HCT116 (cell line): ENCODE results near the gene GABBR2. TPM values are rescaled to one million over a fixed set of nuclear protein-coding genes. Genes with fewer than 3 reads are reported as not detected.

Experiments used
- ATAC-seq: fragments of 200-7000 bp; cut with Tn5 transposase; 2 replicates; pipeline ENCODE4 v1.9.1; 2020; ENCODE audit warnings: mild to moderate bottlenecking, moderate library complexity
- BruUV-seq: library from RNA; stranded (reverse); fragments of 400-500 nt; replicated peaks from 2 replicates; lab custom pipeline; 2021; lab: Mats Ljungman, UMichigan
- CTCF ChIA-PET: fragments of 300-600 bp; sonication (Branson Sonifier 250); formaldehyde crosslinking; loops from one replicate; lab custom pipeline; 2021; ENCODE audit warnings: antibody characterized with exemption; lab: Charles Lee
- POLR2A ChIA-PET: fragments of 300-600, 350-600 bp; sonication (Branson Sonifier 250); formaldehyde crosslinking; loops from one replicate; lab custom pipeline; 2021; ENCODE audit warnings: antibody characterized with exemption; lab: Charles Lee
- RAD21 ChIA-PET, 2 experiments: fragments of 300-600 bp; sonication (Branson Sonifier 250); formaldehyde crosslinking; loops; one replicate each; lab custom pipeline; 2023; ENCODE audit warnings: low total read pairs in 2 of 2; ENCODE audit not compliant: uncharacterized antibody in 2 of 2, unreplicated experiment in 2 of 2, low non-redundant PET in 1 of 2; lab: Charles Lee
- DNase-seq: peaks from one replicate; pipeline ENCODE4 v3.0.0-alpha.2; 2010; ENCODE audit warnings: low read depth, low spot score
- H2AFZ ChIP-seq: fragments of 200-600 bp; shearing (Covaris generic), sonication (generic); 2 replicates; pipeline ENCODE4 v1.6.1; 2017; ENCODE audit warnings: low read depth, mixed run types, mixed read lengths, antibody characterized with exemption, low read length; ENCODE audit not compliant: poor library complexity, severe bottlenecking
- H3K27ac ChIP-seq: 2 replicates; pipeline ENCODE4 v1.5.1; 2012; ENCODE audit warnings: low read depth, low read length
- H3K27me3 ChIP-seq: fragments of 200-600 bp; sonication (generic); 2 replicates; pipeline ENCODE4 v1.6.1; 2016; ENCODE audit warnings: mixed run types, low read length, mixed read lengths; ENCODE audit not compliant: insufficient read depth
- H3K36me3 ChIP-seq, 2 experiments: fragments of 200-500 bp in 1 of 2; fragments of 200-600 bp in 1 of 2; sonication (Bioruptor generic) in 1 of 2; sonication (generic) in 1 of 2; 2 replicates each; pipeline versions ENCODE4 v1.5.1 to v1.6.1; 2014 to 2016; ENCODE audit warnings: low read length in 2 of 2, inconsistent platforms in 1 of 2, mixed read lengths in 1 of 2, mixed run types in 1 of 2; ENCODE audit not compliant: insufficient read depth in 2 of 2, control insufficient read depth in 1 of 2
- H3K4me1 ChIP-seq, 2 experiments: fragments of 200-600 bp in 1 of 2; sonication (generic) in 1 of 2; 2 replicates each; pipeline versions ENCODE4 v1.5.1 to v1.6.1; 2012 to 2017; ENCODE audit warnings: low read length in 2 of 2, inconsistent platforms in 1 of 2, mild to moderate bottlenecking in 1 of 2, mixed read lengths in 1 of 2, mixed run types in 1 of 2, moderate library complexity in 1 of 2; ENCODE audit not compliant: insufficient read depth in 2 of 2, control insufficient read depth in 1 of 2
- H3K4me2 ChIP-seq: fragments of 200-600 bp; sonication (generic); 2 replicates; pipeline ENCODE4 v1.6.1; 2017; ENCODE audit warnings: mixed run types, low read length, mixed read lengths
- H3K4me3 ChIP-seq, 2 experiments: fragments of 200-600 bp in 1 of 2; sonication (generic) in 1 of 2; replicated peaks in 1 of 2; 2 replicates each; pipeline ENCODE4 v1.5.1; 2011 to 2016; ENCODE audit warnings: low read length in 2 of 2, control low read depth in 1 of 2, low read depth in 1 of 2, mild to moderate bottlenecking in 1 of 2, mixed read lengths in 1 of 2, mixed run types in 1 of 2
- H3K79me2 ChIP-seq: fragments of 200-600 bp; sonication (generic); 2 replicates; pipeline ENCODE4 v1.6.1; 2017; ENCODE audit warnings: mild to moderate bottlenecking, mixed run types, low read length, moderate library complexity, mixed read lengths; ENCODE audit not compliant: insufficient read depth
- H3K9ac ChIP-seq: fragments of 200-600 bp; sonication (generic); 2 replicates; pipeline ENCODE4 v1.6.1; 2016; ENCODE audit warnings: low read length, mixed read lengths
- H3K9me2 ChIP-seq: fragments of 200-600 bp; sonication (generic), shearing (Covaris generic); 2 replicates; pipeline ENCODE4 v1.6.1; 2017; ENCODE audit warnings: mixed run types, mild to moderate bottlenecking, moderate library complexity; ENCODE audit not compliant: insufficient read depth
- H3K9me3 ChIP-seq, 2 experiments: fragments of 200-500 bp in 1 of 2; fragments of 200-600 bp in 1 of 2; sonication (Bioruptor generic) in 1 of 2; sonication (generic) in 1 of 2; 2 replicates each; pipeline ENCODE4 v1.6.1; 2014 to 2017; ENCODE audit warnings: low read length in 2 of 2, mixed read lengths in 2 of 2, inconsistent platforms in 1 of 2, low read depth in 1 of 2, mild to moderate bottlenecking in 1 of 2, mixed run types in 1 of 2, moderate library complexity in 1 of 2; ENCODE audit not compliant: control insufficient read depth in 1 of 2, insufficient read depth in 1 of 2
- H4K20me1 ChIP-seq: fragments of 200-600 bp; sonication (generic), shearing (Covaris generic); 2 replicates; pipeline ENCODE4 v1.6.1; 2017; ENCODE audit warnings: mixed run types, mild to moderate bottlenecking, moderate library complexity; ENCODE audit not compliant: insufficient read depth
- CBX3 ChIP-seq: IDR thresholded peaks from 2 replicates; pipeline ENCODE4 v1.6.1; 2012; ENCODE audit warnings: low read depth
- CEBPB ChIP-seq: IDR thresholded peaks from 2 replicates; pipeline ENCODE4 v1.6.1; 2012; ENCODE audit warnings: low read depth
- CTCF ChIP-seq, 3 experiments: fragments of 200-600 bp in 1 of 3; sonication (generic) in 1 of 3; IDR thresholded peaks in 2 of 3; conservative IDR thresholded peaks in 1 of 3; 2 replicates each; pipeline ENCODE4 v1.5.1; 2012 to 2017; ENCODE audit warnings: low read depth in 2 of 3, low read length in 2 of 3, antibody characterized with exemption in 1 of 3, borderline replicate concordance in 1 of 3, control low read depth in 1 of 3, mild to moderate bottlenecking in 1 of 3, mixed read lengths in 1 of 3, mixed run types in 1 of 3, moderate library complexity in 1 of 3; ENCODE audit not compliant: insufficient read depth in 1 of 3
- ELF1 ChIP-seq: IDR thresholded peaks from 2 replicates; pipeline ENCODE4 v1.6.1; 2012; ENCODE audit warnings: low read depth, borderline replicate concordance
- EZH2 ChIP-seq: fragments of 200-600 bp; sonication (generic); IDR thresholded peaks from 2 replicates; pipeline ENCODE4 v1.6.1; 2017; ENCODE audit warnings: antibody characterized with exemption, mixed run types
- EZH2phosphoT487 ChIP-seq: fragments of 200-600 bp; IDR thresholded peaks from 2 replicates; pipeline ENCODE4 v1.6.1; 2018; ENCODE audit warnings: antibody characterized with exemption, borderline replicate concordance
- POLR2A ChIP-seq: IDR thresholded peaks from 2 replicates; pipeline ENCODE4 v1.7.0; 2011; ENCODE audit warnings: borderline replicate concordance; ENCODE audit not compliant: insufficient read depth, insufficient read length; ENCODE audit errors: extremely low read depth
- POLR2AphosphoS5 ChIP-seq: IDR thresholded peaks from 2 replicates; pipeline ENCODE4 v1.6.1; 2011; ENCODE audit warnings: mild to moderate bottlenecking, low read depth, low read length, moderate library complexity
- RAD21 ChIP-seq: IDR thresholded peaks from 2 replicates; pipeline ENCODE4 v1.6.1; 2012; ENCODE audit warnings: low read depth, mild to moderate bottlenecking
- REST ChIP-seq: IDR thresholded peaks from 2 replicates; pipeline ENCODE4 v1.6.1; 2012; ENCODE audit warnings: low read depth
- SIN3A ChIP-seq: IDR thresholded peaks from 2 replicates; pipeline ENCODE4 v1.6.1; 2012; ENCODE audit warnings: low read depth
- SP1 ChIP-seq: IDR thresholded peaks from 2 replicates; pipeline ENCODE4 v1.6.1; 2012; ENCODE audit warnings: low read depth
- SRF ChIP-seq: IDR thresholded peaks from 2 replicates; pipeline ENCODE4 v1.6.1; 2012; ENCODE audit warnings: low read depth
- TCF7L2 ChIP-seq: IDR thresholded peaks from 2 replicates; pipeline ENCODE4 v1.7.0; 2011; ENCODE audit warnings: borderline replicate concordance, inconsistent platforms; ENCODE audit not compliant: insufficient read depth, insufficient read length; ENCODE audit errors: extremely low read depth
- YY1 ChIP-seq: IDR thresholded peaks from 2 replicates; pipeline ENCODE4 v1.6.1; 2011; ENCODE audit warnings: low read length, low read depth, moderate library complexity, mild to moderate bottlenecking; ENCODE audit not compliant: insufficient replicate concordance; ENCODE audit errors: extremely low read depth
- ZFX ChIP-seq: fragments of 450-650 bp; IDR thresholded peaks from 2 replicates; pipeline ENCODE4 v1.6.1; 2017
- ZNF274 ChIP-seq: fragments of 200-500 bp; sonication (Bioruptor generic); IDR thresholded peaks from 2 replicates; pipeline ENCODE4 v1.6.1; 2014; ENCODE audit warnings: mild to moderate bottlenecking, low read depth, low read length, inconsistent platforms
- intact Hi-C: fragments of 100-400 bp; cut with micrococcal nuclease; formaldehyde crosslinking; loops from 2 replicates; pipeline ENCODE4 v1.10.0; 2022
- total RNA-seq: library from RNA; stranded (reverse); gene quantifications from one replicate; pipeline ENCODE4 v1.2.1, GENCODE V29; 2021; ENCODE audit not compliant: unreplicated experiment
- TF ChIP-seq, protein P1 (sequence below): IDR thresholded peaks from 2 replicates; pipeline ENCODE4 v1.6.1; 2012
- TF ChIP-seq, protein P2 (sequence below): IDR thresholded peaks from 2 replicates; pipeline ENCODE4 v1.6.1; 2011; ENCODE audit warnings: mild to moderate bottlenecking, low read length, moderate library complexity; ENCODE audit not compliant: insufficient replicate concordance; ENCODE audit errors: extremely low read depth

Gene GABBR2
- total RNA-seq, 1 experiment from 2014 or later, result 0.15 TPM

GRCh38 chr9:98381311-98382103, 327.2 kb downstream of the GABBR2 start:
- ChIA-PET CTCF (no interaction called here), RAD21 (no interaction called here), POLR2A (no interaction called here)
- no peak for DNase-seq
- no peaks in the 10 kb centered on the region for H3K9me3 ChIP-seq
- H3K9ac ChIP-seq, result no peak overlapping the region
- intact Hi-C loops, result no loop called here
- H3K27ac ChIP-seq, result no peak overlapping the region
- no peak overlapping the region for H2AFZ ChIP-seq
- H3K27me3 ChIP-seq, result no peaks in the 10 kb centered on the region
- no peaks in the 10 kb centered on the region for H3K36me3 ChIP-seq
- BruUV-seq, result no TSS peak
- no peaks in the 10 kb centered on the region for H4K20me1 ChIP-seq
- TF ChIP-seq CEBPB (no peak), YY1 (no peak), SRF (no peak), POLR2AphosphoS5 (no peak), EZH2 (no peak), EZH2phosphoT487 (no peak), SP1 (no peak), CTCF (IDR thresholded peaks at IDR 0.05 in 2 of 3, conservative IDR thresholded peaks at IDR 0.05 in 1 of 3; ENCODE audit: borderline replicate concordance in 1 of 3, insufficient read depth in 1 of 3, low read depth in 2 of 3, low read length in 2 of 3) (no peak), ZFX (no peak), RAD21 (no peak), TCF7L2 (no peak), POLR2A (no peak), CBX3 (no peak), ZNF274 (no peak), ELF1 (no peak), REST (no peak), SIN3A (no peak)
- TF ChIP-seq, protein P1, sequence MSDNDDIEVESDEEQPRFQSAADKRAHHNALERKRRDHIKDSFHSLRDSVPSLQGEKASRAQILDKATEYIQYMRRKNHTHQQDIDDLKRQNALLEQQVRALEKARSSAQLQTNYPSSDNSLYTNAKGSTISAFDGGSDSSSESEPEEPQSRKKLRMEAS, result no peak
- TF ChIP-seq, protein P2, sequence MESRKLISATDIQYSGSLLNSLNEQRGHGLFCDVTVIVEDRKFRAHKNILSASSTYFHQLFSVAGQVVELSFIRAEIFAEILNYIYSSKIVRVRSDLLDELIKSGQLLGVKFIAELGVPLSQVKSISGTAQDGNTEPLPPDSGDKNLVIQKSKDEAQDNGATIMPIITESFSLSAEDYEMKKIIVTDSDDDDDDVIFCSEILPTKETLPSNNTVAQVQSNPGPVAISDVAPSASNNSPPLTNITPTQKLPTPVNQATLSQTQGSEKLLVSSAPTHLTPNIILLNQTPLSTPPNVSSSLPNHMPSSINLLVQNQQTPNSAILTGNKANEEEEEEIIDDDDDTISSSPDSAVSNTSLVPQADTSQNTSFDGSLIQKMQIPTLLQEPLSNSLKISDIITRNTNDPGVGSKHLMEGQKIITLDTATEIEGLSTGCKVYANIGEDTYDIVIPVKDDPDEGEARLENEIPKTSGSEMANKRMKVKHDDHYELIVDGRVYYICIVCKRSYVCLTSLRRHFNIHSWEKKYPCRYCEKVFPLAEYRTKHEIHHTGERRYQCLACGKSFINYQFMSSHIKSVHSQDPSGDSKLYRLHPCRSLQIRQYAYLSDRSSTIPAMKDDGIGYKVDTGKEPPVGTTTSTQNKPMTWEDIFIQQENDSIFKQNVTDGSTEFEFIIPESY, result no peak
- peaks cover 0 to 12% of the 10 kb centered on the region in 2 experiments; a peak in 2 of 4 replicates for H3K4me1 ChIP-seq
- no peak for ATAC-seq
- H3K4me2 ChIP-seq, result no peak overlapping the region
- no peaks in the 10 kb centered on the region for H3K9me2 ChIP-seq
- no peak overlapping the region for H3K4me3 ChIP-seq
- H3K79me2 ChIP-seq, result no peaks in the 10 kb centered on the region
